Stomach (tissue), 9 donors: Measurements from ENCODE around the gene EPHB4. TPM values are rescaled to one million over a fixed set of nuclear protein-coding genes. Genes with fewer than 3 reads are reported as not detected.

Experiments used
- DNase-seq, 2 donors: peaks; one replicate each; pipeline versions ENCODE4 v3.0.0 to v3.0.0-alpha.2; 2013 to 2019
- H3K27ac ChIP-seq, 5 donors: fragments of 200-600 bp in 4 of 5; sonication (generic) in 4 of 5; one replicate each; pipeline ENCODE4 v1.5.1; 2013 to 2019; ENCODE audit warnings: mild to moderate bottlenecking in 1 of 5, moderate library complexity in 1 of 5
- H3K27me3 ChIP-seq, 3 donors: fragments of 200-600 bp; sonication (generic); one replicate each; pipeline ENCODE4 v1.5.1; 2017 to 2019; ENCODE audit warnings: mixed run types in 1 of 3
- H3K36me3 ChIP-seq, 4 donors: fragments of 200-600 bp; sonication (generic); 1 replicate in 3 of 4; 2 replicates in 1 of 4; pipeline ENCODE4 v1.5.1; 2016 to 2019
- H3K4me1 ChIP-seq, 4 donors: fragments of 200-600 bp; sonication (generic); one replicate each; pipeline ENCODE4 v1.5.1; 2016 to 2019
- H3K4me3 ChIP-seq, 4 donors: fragments of 200-600 bp; sonication (generic) in 3 of 4; one replicate each; pipeline ENCODE4 v1.5.1; 2016 to 2019; ENCODE audit warnings: mild to moderate bottlenecking in 1 of 4
- H3K9me3 ChIP-seq, 4 donors: fragments of 200-600 bp; sonication (generic); one replicate each; pipeline ENCODE4 v1.5.1; 2016 to 2019
- EP300 ChIP-seq: sonication (generic); formaldehyde crosslinking; IDR thresholded peaks from one replicate; pipeline ENCODE4 v1.6.1; 2017; ENCODE audit warnings: antibody characterized with exemption
- POLR2A ChIP-seq, 4 donors: fragments of 450-650 bp; IDR thresholded peaks; one replicate each; pipeline ENCODE4 v1.6.1; 2016; ENCODE audit warnings: antibody characterized with exemption in 4 of 4, control low read depth in 2 of 4, mild to moderate bottlenecking in 1 of 4, moderate library complexity in 1 of 4
- POLR2AphosphoS5 ChIP-seq, 3 donors: sonication (generic); formaldehyde crosslinking; IDR thresholded peaks; one replicate each; pipeline ENCODE4 v1.6.1; 2016; ENCODE audit warnings: antibody characterized with exemption in 3 of 3
- WGBS, 5 donors: extraction: QIAGEN DNeasy Blood & Tissue Kit in 3 of 5; methylation state at CpG; one replicate each; pipeline versions ENCODE4 v1.1.5 to v1.1.7; 2013 to 2018; 5-methylcytosine and 5-hydroxymethylcytosine counted together
- intact Hi-C: fragments of 100-400 bp; cut with DNase I; formaldehyde crosslinking; loops from one replicate; pipeline ENCODE4 v1.15.1; 2023; ENCODE audit warnings: low total_unique reads
- polyA plus RNA-seq, 3 donors: library from polyadenylated mRNA; stranded (reverse); fragments of 200-250 nt; gene quantifications; one replicate each; pipeline ENCODE4 v1.2.3, GENCODE V29; 2013
- total RNA-seq, 5 donors: library from RNA; depleted of rRNA; stranded (reverse); fragments of >200 nt; gene quantifications; one replicate each; pipeline versions ENCODE4 v1.1.0 to v1.2.3, GENCODE V29; 2014 to 2016
- TF ChIP-seq, protein P1 (sequence below), 7 experiments: fragments of 450-650 bp in 4 of 7; fragments of 200-600 bp in 3 of 7; sonication (generic) in 3 of 7; IDR thresholded peaks; one replicate each; pipeline ENCODE4 v1.5.1; 2016 to 2019; ENCODE audit warnings: antibody characterized with exemption in 7 of 7, control low read depth in 2 of 7, mild to moderate bottlenecking in 1 of 7
- donor health status: healthy with polysubstance abuse.
- donor health status: Bipolar disorder and iron deficiency.
- donor health status: healthy.

EPHB4 gene
- total and polyA plus RNA-seq, 8 donors: 7.3 to 128 (median 33.0) TPM

DNA sequence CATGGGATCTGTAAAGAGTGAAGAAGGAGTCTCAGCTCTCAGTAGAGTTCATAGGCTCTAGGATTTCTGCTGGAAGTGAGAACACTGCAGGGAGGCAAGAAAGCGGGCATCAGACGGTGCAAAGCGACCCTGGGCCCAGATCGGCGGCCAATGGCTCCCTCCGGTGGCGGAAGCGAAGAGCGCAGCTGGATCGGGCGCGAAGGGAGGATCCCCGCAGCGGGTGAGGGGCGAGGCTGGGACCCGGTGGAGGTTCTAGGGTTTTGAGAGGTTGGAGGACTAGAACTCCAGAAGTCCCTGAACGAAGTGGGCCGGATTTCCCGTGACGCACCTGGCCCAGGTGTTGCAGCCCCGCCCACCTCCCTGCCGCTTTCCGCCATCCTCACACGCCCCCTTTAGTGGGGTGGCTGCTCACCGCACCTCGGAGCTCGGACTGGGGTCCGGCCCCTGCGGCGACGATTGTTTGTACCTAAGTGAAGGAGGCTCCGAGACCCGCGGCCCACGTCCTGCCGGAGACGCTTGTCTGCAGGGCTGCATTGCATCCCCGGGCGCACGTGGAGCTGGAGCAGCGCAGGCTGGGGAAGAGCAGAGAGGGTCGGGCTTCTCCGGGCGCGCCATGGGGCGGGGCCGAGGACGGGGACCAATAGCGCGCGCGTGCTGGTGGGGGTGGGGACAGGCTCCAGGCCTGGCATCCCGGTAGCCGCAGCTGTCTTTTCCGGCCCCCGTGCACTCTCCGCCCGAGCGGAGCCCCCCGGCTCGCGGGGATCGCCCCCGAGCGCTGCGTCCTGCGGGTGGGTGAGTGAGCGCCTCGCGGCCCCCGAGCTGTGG lies 24.9 kb upstream of the EPHB4 start, which contains the start of gene SLC12A9:
Gene SLC12A9, plus strand, starts transcription at position 666 of the 825 bp plus-strand sequence. CDS start 1,485 bp downstream, outside the sequence.
- Histone ChIP-seq H3K27me3 (no peaks in the 10 kb centered on the region), H3K4me3 (peak within 1 kb of the TSS; percentile 69 to 85 (median 70)), H3K36me3 (peaks cover 0 to 16% (median 11%) of the 10 kb centered on the region in 4 donors), H3K4me1 (peaks cover 17 to 30% (median 24%) of the 10 kb centered on the region in 4 donors), H3K9me3 (no peaks in the 10 kb centered on the region), H3K27ac (peak within 1 kb of the TSS; percentile 60 to 85 (median 76))
- intact Hi-C loops: loop anchor here (5.0 to 10.0 kb wide), 2 partner anchors 50 to 147 kb away; partner anchors contain the start of gene POP7
- peak; percentile 90 to 97 for DNase-seq
- TF ChIP-seq, protein P1, sequence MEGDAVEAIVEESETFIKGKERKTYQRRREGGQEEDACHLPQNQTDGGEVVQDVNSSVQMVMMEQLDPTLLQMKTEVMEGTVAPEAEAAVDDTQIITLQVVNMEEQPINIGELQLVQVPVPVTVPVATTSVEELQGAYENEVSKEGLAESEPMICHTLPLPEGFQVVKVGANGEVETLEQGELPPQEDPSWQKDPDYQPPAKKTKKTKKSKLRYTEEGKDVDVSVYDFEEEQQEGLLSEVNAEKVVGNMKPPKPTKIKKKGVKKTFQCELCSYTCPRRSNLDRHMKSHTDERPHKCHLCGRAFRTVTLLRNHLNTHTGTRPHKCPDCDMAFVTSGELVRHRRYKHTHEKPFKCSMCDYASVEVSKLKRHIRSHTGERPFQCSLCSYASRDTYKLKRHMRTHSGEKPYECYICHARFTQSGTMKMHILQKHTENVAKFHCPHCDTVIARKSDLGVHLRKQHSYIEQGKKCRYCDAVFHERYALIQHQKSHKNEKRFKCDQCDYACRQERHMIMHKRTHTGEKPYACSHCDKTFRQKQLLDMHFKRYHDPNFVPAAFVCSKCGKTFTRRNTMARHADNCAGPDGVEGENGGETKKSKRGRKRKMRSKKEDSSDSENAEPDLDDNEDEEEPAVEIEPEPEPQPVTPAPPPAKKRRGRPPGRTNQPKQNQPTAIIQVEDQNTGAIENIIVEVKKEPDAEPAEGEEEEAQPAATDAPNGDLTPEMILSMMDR (IDR thresholded peaks at IDR 0.05): peak in 5 of 7 experiments; percentile 88 to 94 (median 92)
- TF ChIP-seq POLR2AphosphoS5 (IDR thresholded peaks at IDR 0.05) (peak in 1 of 3 donors; percentile 50), POLR2A (IDR thresholded peaks at IDR 0.05) (no peak), EP300 (no peak)
- WGBS, 5 donors: 0 to 1% (median 1%) methylated on average over 28 to 71 of the region's 71 CpGs

DNA sequence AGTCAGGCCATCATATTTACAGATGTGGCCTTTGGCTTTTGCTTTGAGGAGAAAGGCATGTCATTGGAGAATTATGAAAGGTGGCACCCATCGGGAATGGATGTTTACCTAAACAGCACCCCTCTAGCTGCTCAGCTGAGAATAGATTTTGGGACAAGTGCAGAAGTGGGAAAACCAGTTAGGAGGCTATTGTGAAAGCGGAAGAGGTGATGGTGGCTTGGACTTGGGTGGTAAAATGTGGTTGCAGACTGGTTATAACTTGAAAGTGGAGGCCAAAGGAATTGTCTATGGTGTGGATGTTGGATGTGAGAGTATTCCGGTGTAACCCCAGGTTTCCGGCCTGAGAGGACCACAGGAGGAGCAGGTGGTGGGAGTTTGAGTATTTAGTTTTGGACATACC lies 20.0 kb upstream of the EPHB4 start:
- H3K36me3 ChIP-seq: no peaks in the 10 kb centered on the region
- WGBS, 5 donors: 94 to 98% (median 94%) methylated on average over 4 of the region's 4 CpGs
- no peak overlapping the region for H3K27ac ChIP-seq
- no peaks in the 10 kb centered on the region for H3K27me3 ChIP-seq
- H3K4me1 ChIP-seq: peaks cover 7 to 8% (median 7%) of the 10 kb centered on the region in 4 donors
- H3K9me3 ChIP-seq: no peaks in the 10 kb centered on the region
- intact Hi-C loops: no loop called here
- no peak overlapping the region for H3K4me3 ChIP-seq
- DNase-seq: no peak
- TF ChIP-seq EP300 (no peak), POLR2A (IDR thresholded peaks at IDR 0.05) (no peak), POLR2AphosphoS5 (IDR thresholded peaks at IDR 0.05) (no peak)
- TF ChIP-seq, protein P1 (IDR thresholded peaks at IDR 0.05): no peak

DNA sequence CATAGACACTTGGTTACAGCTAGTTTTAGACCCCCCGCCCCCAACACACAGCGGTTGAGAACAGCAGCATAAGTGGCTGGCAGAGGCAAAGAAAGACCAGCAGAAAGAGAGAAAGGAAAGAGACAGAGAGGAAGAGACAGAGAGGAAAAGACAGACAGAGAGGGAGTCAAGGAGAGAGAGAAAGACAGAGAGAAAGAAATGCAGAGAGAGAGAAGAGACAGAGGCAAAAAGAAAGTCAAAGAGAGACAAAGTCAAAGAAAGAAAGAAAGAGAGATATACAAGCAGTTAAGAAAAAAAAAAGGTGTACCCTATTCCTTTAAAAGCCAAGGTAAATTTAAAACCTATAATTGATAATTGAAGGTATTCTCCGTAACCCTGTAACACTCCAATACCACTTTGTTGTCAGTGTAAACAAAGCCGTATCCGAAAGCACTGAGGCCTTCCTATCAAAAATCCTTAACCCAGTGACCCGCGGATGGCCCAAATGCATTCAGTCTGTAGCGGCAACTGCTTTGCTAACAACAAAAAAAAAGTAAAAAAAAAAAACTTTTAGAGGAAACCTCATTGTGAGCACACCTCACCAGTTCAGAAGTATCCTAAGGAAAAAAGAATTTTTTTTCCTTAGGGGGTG lies 13.3 kb upstream of the EPHB4 start:
- H3K27ac ChIP-seq: no peak overlapping the region
- no peak for TF ChIP-seq EP300
- no peak for TF ChIP-seq POLR2AphosphoS5 (IDR thresholded peaks at IDR 0.05)
- TF ChIP-seq, protein P1 (IDR thresholded peaks at IDR 0.05): no peak
- no peak for TF ChIP-seq POLR2A (IDR thresholded peaks at IDR 0.05)
- no peak for DNase-seq
- H3K4me3 ChIP-seq: no peak overlapping the region
- no peaks in the 10 kb centered on the region for H3K36me3 ChIP-seq
- intact Hi-C loops: no loop called here
- H3K27me3 ChIP-seq: no peaks in the 10 kb centered on the region
- 53 to 73% (median 57%) methylated on average over 8 of the region's 8 CpGs for WGBS, 5 donors
- no peaks in the 10 kb centered on the region for H3K9me3 ChIP-seq
- H3K4me1 ChIP-seq: peaks cover 9 to 21% (median 13%) of the 10 kb centered on the region in 4 donors

DNA sequence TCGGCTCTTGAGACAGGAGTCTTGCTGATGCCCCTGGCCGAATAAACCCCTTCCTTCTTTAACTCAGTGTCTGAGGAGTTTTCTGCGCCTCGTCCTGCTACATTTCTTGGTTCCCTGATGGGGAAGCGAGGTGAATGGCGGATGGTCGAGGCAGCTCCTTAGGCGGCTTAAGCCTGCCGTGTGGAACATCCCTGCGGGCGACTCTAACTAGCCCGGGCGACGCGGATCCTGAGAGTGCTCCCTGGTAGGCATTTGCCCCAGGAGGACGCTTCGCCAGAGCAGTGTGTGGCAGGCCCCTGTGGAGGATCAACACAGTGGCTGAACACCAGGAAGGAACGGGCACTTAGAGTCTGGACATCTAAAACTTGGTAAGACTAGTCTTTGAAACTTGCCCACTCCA lies 12.0 kb upstream of the EPHB4 start:
- Histone ChIP-seq H3K27me3 (no peaks in the 10 kb centered on the region), H3K9me3 (no peaks in the 10 kb centered on the region), H3K4me1 (peaks cover 9 to 22% (median 13%) of the 10 kb centered on the region in 4 donors), H3K27ac (no peak overlapping the region), H3K36me3 (no peaks in the 10 kb centered on the region), H3K4me3 (no peak overlapping the region)
- TF ChIP-seq POLR2A (IDR thresholded peaks at IDR 0.05) (no peak), POLR2AphosphoS5 (IDR thresholded peaks at IDR 0.05) (no peak), EP300 (no peak)
- TF ChIP-seq, protein P1 (IDR thresholded peaks at IDR 0.05): no peak
- no peak for DNase-seq
- WGBS, 5 donors: 89 to 97% (median 95%) methylated on average over 16 to 18 of the region's 18 CpGs
- intact Hi-C loops: no loop called here
